CD1c-positive myeloid dendritic cell (primary cell): Measurements from ENCODE around the gene RABGAP1.

Experiments used
- DNase-seq: peaks from one replicate; pipeline ENCODE4 v3.0.0-alpha.2; 2016; ENCODE audit errors: extremely low spot score

The RABGAP1 gene

GRCh38 chr9:122944960-122945888 lies 4.4 kb downstream of the RABGAP1 start:
- no peak for DNase-seq

- DNase-seq, result no peak
These were observed 5.7 kb downstream of the RABGAP1 start for GRCh38 chr9:122946461-122947005.

- DNase-seq, result no peak
These were observed 7.5 kb downstream of the RABGAP1 start for GRCh38 chr9:122948313-122948712.

- DNase-seq, result no peak
These were observed 8.9 kb downstream of the RABGAP1 start for GRCh38 chr9:122949696-122950095.

GRCh38 chr9:122950263-122950662 lies 9.4 kb downstream of the RABGAP1 start:
- no peak for DNase-seq

- DNase-seq, result no peak
These were observed 10.2 kb downstream of the RABGAP1 start for GRCh38 chr9:122951056-122951455.

GRCh38 chr9:122954253-122954691 lies 13.5 kb downstream of the RABGAP1 start:
- no peak for DNase-seq

GRCh38 chr9:122955961-122956360 lies 15.1 kb downstream of the RABGAP1 start:
- DNase-seq, result peak; percentile 32

- DNase-seq, result no peak
These were observed 20.3 kb downstream of the RABGAP1 start for GRCh38 chr9:122961139-122961538.

GRCh38 chr9:122975196-122975595 lies 34.4 kb downstream of the RABGAP1 start:
- DNase-seq, result no peak

GRCh38 chr9:122978601-122979000 lies 37.8 kb downstream of the RABGAP1 start:
- no peak for DNase-seq

GRCh38 chr9:122986010-122986409 lies 45.2 kb downstream of the RABGAP1 start:
- no peak for DNase-seq

- no peak for DNase-seq
These were observed 47.3 kb downstream of the RABGAP1 start for GRCh38 chr9:122988141-122988540.

GRCh38 chr9:122988920-122989621 lies 48.3 kb downstream of the RABGAP1 start:
- DNase-seq, result no peak

GRCh38 chr9:122991370-122991830 lies 50.6 kb downstream of the RABGAP1 start:
- DNase-seq, result peak; percentile 61

- no peak for DNase-seq
These were observed 55.8 kb downstream of the RABGAP1 start for GRCh38 chr9:122996586-122996985.

- DNase-seq, result no peak
These were observed 57.6 kb downstream of the RABGAP1 start for GRCh38 chr9:122998448-122998847.

GRCh38 chr9:123000371-123001068 lies 59.7 kb downstream of the RABGAP1 start:
- DNase-seq, result no peak

GRCh38 chr9:123002754-123003153 lies 61.9 kb downstream of the RABGAP1 start:
- peak; percentile 7 for DNase-seq

GRCh38 chr9:123003466-123003865 lies 62.6 kb downstream of the RABGAP1 start:
- no peak for DNase-seq

GRCh38 chr9:123005964-123006363 lies 65.1 kb downstream of the RABGAP1 start:
- no peak for DNase-seq

- DNase-seq, result no peak
These were observed 66.4 kb downstream of the RABGAP1 start for GRCh38 chr9:123007269-123007668.
